ENCODE measurements around the gene NOVA2.

Gene NOVA2

GRCh38 chr19:45917421-45918091 lies 56.1 kb downstream of the NOVA2 start:
- Histone ChIP-seq H3K79me2 (ENCODE audit: low read length) (no peaks in the 10 kb centered on the region), H2AFZ (ENCODE audit: low read length) (no peak overlapping the region), H3K4me3 (ENCODE audit: low read length) (no peak overlapping the region), H3K4me2 (ENCODE audit: low read depth, low read length) (no peak overlapping the region), H3K36me3 (replicated peaks; ENCODE audit: insufficient read depth, low read length) (no peaks in the 10 kb centered on the region), H3K27me3 (replicated peaks; ENCODE audit: insufficient read depth, low read length) (peaks cover 81% of the 10 kb centered on the region), H3K9ac (ENCODE audit: low read length) (no peak overlapping the region), H3K4me1 (ENCODE audit: low read length) (no peaks in the 10 kb centered on the region; the same call in 1 of the 2 replicates), H4K20me1 (ENCODE audit: insufficient read depth, low read length) (no peaks in the 10 kb centered on the region), H3K9me2 (replicated peaks; ENCODE audit: insufficient read depth, low read length) (no peaks in the 10 kb centered on the region), H3K27ac (ENCODE audit: low read length) (no peak overlapping the region), H3F3A (ENCODE audit: insufficient read depth, low read length) (no peaks in the 10 kb centered on the region), H3K9me3 (replicated peaks; ENCODE audit: insufficient read depth, low read length) (no peaks in the 10 kb centered on the region)
- TF ChIP-seq EZH2 (optimal IDR thresholded peaks at IDR 0.05; ENCODE audit: low read depth, low read length), result no peak
- no peak for DNase-seq

DNA sequence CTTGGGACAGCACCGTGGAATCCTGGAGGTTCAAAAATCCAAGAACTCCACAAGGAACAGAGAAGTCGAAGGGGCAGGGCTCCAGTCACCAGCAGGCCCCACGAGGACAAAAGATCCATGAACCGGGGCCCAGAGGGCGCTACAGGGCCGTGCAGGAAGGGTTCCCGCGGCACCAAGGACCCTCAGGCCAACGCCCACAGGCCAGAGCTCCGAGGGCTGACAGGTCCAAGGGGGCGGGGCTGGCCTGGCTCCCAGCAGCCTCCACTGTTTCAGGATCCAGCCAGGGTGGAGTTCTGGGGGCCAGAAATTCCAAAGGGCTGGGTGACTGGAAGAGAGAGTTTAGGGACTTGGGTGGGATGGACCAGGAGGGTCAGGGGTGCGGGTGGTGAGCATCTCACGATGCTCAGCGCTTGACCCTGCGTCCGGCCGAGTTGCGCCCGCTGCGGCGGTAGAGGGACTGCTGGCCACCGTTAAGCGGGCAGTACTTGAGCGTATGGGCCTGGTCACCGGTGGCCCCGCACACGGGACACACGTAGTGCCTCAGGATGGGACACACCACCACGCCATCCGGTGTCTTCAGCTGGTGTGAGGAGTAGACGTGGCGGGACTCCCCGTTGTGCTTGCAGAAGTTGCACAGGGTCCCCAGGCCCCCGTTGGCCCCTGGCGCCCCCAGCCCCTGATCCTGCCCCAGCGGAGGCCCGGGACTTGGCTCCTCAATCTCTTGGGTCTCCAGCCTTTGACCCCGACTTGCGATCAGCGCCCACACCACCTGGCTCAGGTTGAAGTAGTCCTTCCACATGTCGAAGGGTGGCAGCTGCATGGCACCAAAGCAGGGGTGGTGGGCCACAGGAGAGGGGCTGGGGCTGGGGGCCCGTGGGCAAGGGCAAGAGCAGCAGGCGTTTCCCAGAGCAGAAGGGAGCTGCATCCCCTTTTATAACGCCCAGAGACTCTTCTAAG lies 59.5 kb downstream of the NOVA2 start, which contains the start of gene NANOS2:
NANOS2 (minus strand) TSS at position 905 of the 957 bp plus-strand sequence; CDS start at position 820, 85 bp downstream.
- no peaks in the 10 kb centered on the region for H3K9me3 ChIP-seq (replicated peaks; ENCODE audit: insufficient read depth, low read length)
- no peak within 1 kb of the TSS for H2AFZ ChIP-seq (ENCODE audit: low read length)
- no peaks in the 10 kb centered on the region for H3K9me2 ChIP-seq (replicated peaks; ENCODE audit: insufficient read depth, low read length)
- H3K9ac ChIP-seq (ENCODE audit: low read length), result no peak within 1 kb of the TSS
- no peak within 1 kb of the TSS for H3K27ac ChIP-seq (ENCODE audit: low read length)
- no peak within 1 kb of the TSS for H3K4me3 ChIP-seq (ENCODE audit: low read length)
- no peak within 1 kb of the TSS for H3K4me2 ChIP-seq (ENCODE audit: low read depth, low read length)
- TF ChIP-seq, protein P1, sequence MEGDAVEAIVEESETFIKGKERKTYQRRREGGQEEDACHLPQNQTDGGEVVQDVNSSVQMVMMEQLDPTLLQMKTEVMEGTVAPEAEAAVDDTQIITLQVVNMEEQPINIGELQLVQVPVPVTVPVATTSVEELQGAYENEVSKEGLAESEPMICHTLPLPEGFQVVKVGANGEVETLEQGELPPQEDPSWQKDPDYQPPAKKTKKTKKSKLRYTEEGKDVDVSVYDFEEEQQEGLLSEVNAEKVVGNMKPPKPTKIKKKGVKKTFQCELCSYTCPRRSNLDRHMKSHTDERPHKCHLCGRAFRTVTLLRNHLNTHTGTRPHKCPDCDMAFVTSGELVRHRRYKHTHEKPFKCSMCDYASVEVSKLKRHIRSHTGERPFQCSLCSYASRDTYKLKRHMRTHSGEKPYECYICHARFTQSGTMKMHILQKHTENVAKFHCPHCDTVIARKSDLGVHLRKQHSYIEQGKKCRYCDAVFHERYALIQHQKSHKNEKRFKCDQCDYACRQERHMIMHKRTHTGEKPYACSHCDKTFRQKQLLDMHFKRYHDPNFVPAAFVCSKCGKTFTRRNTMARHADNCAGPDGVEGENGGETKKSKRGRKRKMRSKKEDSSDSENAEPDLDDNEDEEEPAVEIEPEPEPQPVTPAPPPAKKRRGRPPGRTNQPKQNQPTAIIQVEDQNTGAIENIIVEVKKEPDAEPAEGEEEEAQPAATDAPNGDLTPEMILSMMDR (IDR thresholded peaks at IDR 0.05; ENCODE audit: low read length), result no peak
- no peak for TF ChIP-seq EZH2 (optimal IDR thresholded peaks at IDR 0.05; ENCODE audit: low read depth, low read length)
- no peak for TF ChIP-seq EZH2phosphoT487 (IDR thresholded peaks at IDR 0.05; ENCODE audit: low read length)
- H3F3A ChIP-seq (ENCODE audit: insufficient read depth, low read length), result no peaks in the 10 kb centered on the region
- H3K4me1 ChIP-seq (ENCODE audit: low read length), result no peaks in the 10 kb centered on the region
- H3K79me2 ChIP-seq (ENCODE audit: low read length), result no peaks in the 10 kb centered on the region
- H3K36me3 ChIP-seq (replicated peaks; ENCODE audit: insufficient read depth, low read length), result no peaks in the 10 kb centered on the region
- no peak for DNase-seq
- peaks cover 78% of the 10 kb centered on the region for H3K27me3 ChIP-seq (replicated peaks; ENCODE audit: insufficient read depth, low read length)
- H4K20me1 ChIP-seq (ENCODE audit: insufficient read depth, low read length), result no peaks in the 10 kb centered on the region

DNA sequence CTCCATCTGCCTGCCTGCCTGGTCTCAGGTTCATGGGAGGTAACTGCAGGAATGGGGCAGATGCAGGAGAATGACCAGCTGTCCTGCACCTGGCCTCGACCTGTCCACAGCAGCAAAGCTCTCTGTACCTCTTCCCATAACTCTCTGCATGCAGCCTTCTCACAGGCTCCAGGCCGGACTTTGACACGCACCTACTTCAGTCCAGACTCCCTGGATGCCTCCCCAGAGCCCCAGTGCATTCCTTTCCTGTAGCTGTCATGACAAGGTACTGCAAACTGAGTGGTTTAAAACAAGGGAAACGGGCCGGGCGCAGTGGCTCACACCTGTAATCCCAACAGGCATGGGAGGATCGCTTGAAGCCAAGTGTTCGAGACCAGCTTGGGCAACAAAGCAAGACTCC lies 62.4 kb downstream of the NOVA2 start:
- Histone ChIP-seq H3K4me1 (ENCODE audit: low read length) (no peaks in the 10 kb centered on the region), H3K27ac (ENCODE audit: low read length) (no peak overlapping the region), H3K36me3 (replicated peaks; ENCODE audit: insufficient read depth, low read length) (no peaks in the 10 kb centered on the region), H3K27me3 (replicated peaks; ENCODE audit: insufficient read depth, low read length) (peaks cover 64% of the 10 kb centered on the region), H3K9ac (ENCODE audit: low read length) (no peak overlapping the region), H3K4me2 (ENCODE audit: low read depth, low read length) (no peak overlapping the region), H3K9me2 (replicated peaks; ENCODE audit: insufficient read depth, low read length) (no peaks in the 10 kb centered on the region), H2AFZ (ENCODE audit: low read length) (no peak overlapping the region), H3K4me3 (ENCODE audit: low read length) (no peak overlapping the region), H4K20me1 (ENCODE audit: insufficient read depth, low read length) (no peaks in the 10 kb centered on the region), H3K79me2 (ENCODE audit: low read length) (no peaks in the 10 kb centered on the region), H3F3A (ENCODE audit: insufficient read depth, low read length) (no peaks in the 10 kb centered on the region), H3K9me3 (replicated peaks; ENCODE audit: insufficient read depth, low read length) (no peaks in the 10 kb centered on the region)
- TF ChIP-seq EZH2phosphoT487 (IDR thresholded peaks at IDR 0.05; ENCODE audit: low read length) (no peak), EZH2 (optimal IDR thresholded peaks at IDR 0.05; ENCODE audit: low read depth, low read length) (no peak)
- TF ChIP-seq, protein P1 (IDR thresholded peaks at IDR 0.05; ENCODE audit: low read length), result no peak
- DNase-seq, result no peak
